Lung (tissue), 12 donors: ENCODE measurements around the gene SHC3. TPM values are rescaled to one million over a fixed set of nuclear protein-coding genes. Genes with fewer than 3 reads are reported as not detected.

Experiments
- ATAC-seq: fragments of 200-7000 bp; cut with Tn5 transposase; one replicate; pipeline ENCODE4 v1.9.1; 2020; ENCODE audit warnings: moderate number of reproducible peaks; ENCODE audit not compliant: insufficient read depth, low FRiP score
- DNase-seq, 3 donors: peaks; one replicate each; pipeline ENCODE4 v3.0.0-alpha.2; 2013 to 2017
- H3K27ac ChIP-seq, 2 donors: one replicate each; pipeline ENCODE4 v1.5.1; 2013; ENCODE audit warnings: mild to moderate bottlenecking in 2 of 2, moderate library complexity in 2 of 2, control low read depth in 1 of 2, inconsistent platforms in 1 of 2, low read depth in 1 of 2, low read length in 1 of 2
- H3K27me3 ChIP-seq, 3 donors: one replicate each; pipeline ENCODE4 v1.5.1; 2013; ENCODE audit warnings: low read length in 2 of 3; ENCODE audit not compliant: control insufficient read depth in 3 of 3, insufficient read depth in 3 of 3
- H3K36me3 ChIP-seq, 4 donors: one replicate each; pipeline ENCODE4 v1.5.1; 2013; ENCODE audit warnings: low read length in 4 of 4, mild to moderate bottlenecking in 1 of 4, moderate library complexity in 1 of 4; ENCODE audit not compliant: control insufficient read depth in 4 of 4, insufficient read depth in 4 of 4
- H3K4me1 ChIP-seq, 5 donors: one replicate each; pipeline ENCODE4 v1.5.1; 2013; ENCODE audit warnings: low read length in 5 of 5, mild to moderate bottlenecking in 2 of 5, moderate library complexity in 1 of 5; ENCODE audit not compliant: control insufficient read depth in 5 of 5, insufficient read depth in 5 of 5
- H3K4me3 ChIP-seq: one replicate; pipeline ENCODE4 v1.5.1; 2013; ENCODE audit warnings: mild to moderate bottlenecking, control low read depth, moderate library complexity
- H3K9ac ChIP-seq, 2 donors: one replicate each; pipeline ENCODE4 v1.5.1; 2013; ENCODE audit warnings: low read length in 2 of 2, control low read depth in 1 of 2; ENCODE audit not compliant: insufficient read depth in 1 of 2
- H3K9me3 ChIP-seq, 4 donors: one replicate each; pipeline ENCODE4 v1.5.1; 2013; ENCODE audit warnings: low read length in 3 of 4, mild to moderate bottlenecking in 1 of 4, moderate library complexity in 1 of 4; ENCODE audit not compliant: control insufficient read depth in 4 of 4, insufficient read depth in 3 of 4
- CTCF ChIP-seq: IDR thresholded peaks from 2 replicates; pipeline ENCODE4 v1.5.1; 2012; ENCODE audit warnings: mild to moderate bottlenecking; ENCODE audit errors: control extremely low read depth, extremely low read depth
- WGBS, 2 donors: extraction: QIAGEN DNeasy Blood & Tissue Kit; methylation state at CpG; one replicate each; pipeline ENCODE4 v1.1.7; 2013; 5-methylcytosine and 5-hydroxymethylcytosine counted together
- polyA plus RNA-seq, 2 donors: library from polyadenylated mRNA; stranded (reverse); fragments of 200-250 nt; gene quantifications; one replicate each; pipeline ENCODE4 v1.2.1, GENCODE V29; 2013
- total RNA-seq, 2 donors: library from RNA; depleted of rRNA in 1 of 2; stranded (reverse); fragments of >200 nt in 1 of 2; gene quantifications; one replicate each; pipeline ENCODE4 v1.2.1, GENCODE V29; 2014 to 2021
- donor health status: control.
- donor health status: control.
- donor health status: Bipolar disorder and iron deficiency.
- donor health status: healthy.
- donor health status: DM: yes; HTN: yes; CAD: no.

SHC3 gene
- total and polyA plus RNA-seq, 4 donors = 1.8 to 19.2 (median 4.0) TPM

DNA sequence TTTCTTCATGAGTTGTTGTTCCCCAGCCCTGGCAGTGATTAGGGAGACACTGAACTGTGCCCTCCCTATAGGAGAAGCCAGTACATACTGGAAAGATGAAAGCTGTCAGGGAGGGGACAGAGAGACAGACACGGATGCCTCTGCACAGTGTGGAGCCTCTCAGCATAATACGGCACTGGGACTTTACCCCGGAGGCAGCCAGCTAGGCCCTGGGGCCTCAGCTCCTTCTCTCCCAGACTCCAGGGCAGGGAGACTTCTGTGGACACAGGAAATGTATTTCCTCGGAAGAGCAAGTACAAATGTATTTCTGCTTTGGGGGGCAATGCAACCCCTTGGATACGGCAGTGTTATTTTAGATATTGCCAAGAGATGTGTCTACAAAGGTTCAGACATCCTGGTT is 125.3 kb downstream of the SHC3 start:
- H3K9ac ChIP-seq = no peak overlapping the region
- no peaks in the 10 kb centered on the region for H3K27me3 ChIP-seq
- H3K4me1 ChIP-seq = peaks cover 0 to 4% (median 0%) of the 10 kb centered on the region in 5 donors
- no peaks in the 10 kb centered on the region for H3K36me3 ChIP-seq
- 90 to 92% methylated on average over 5 of the region's 5 CpGs for WGBS, 2 donors
- no peak for TF ChIP-seq CTCF
- H3K9me3 ChIP-seq = peaks cover 0 to 2% (median 0%) of the 10 kb centered on the region in 4 donors
- DNase-seq (no peak), ATAC-seq (no peak)
- H3K4me3 ChIP-seq = no peak overlapping the region
- no peak overlapping the region for H3K27ac ChIP-seq

DNA sequence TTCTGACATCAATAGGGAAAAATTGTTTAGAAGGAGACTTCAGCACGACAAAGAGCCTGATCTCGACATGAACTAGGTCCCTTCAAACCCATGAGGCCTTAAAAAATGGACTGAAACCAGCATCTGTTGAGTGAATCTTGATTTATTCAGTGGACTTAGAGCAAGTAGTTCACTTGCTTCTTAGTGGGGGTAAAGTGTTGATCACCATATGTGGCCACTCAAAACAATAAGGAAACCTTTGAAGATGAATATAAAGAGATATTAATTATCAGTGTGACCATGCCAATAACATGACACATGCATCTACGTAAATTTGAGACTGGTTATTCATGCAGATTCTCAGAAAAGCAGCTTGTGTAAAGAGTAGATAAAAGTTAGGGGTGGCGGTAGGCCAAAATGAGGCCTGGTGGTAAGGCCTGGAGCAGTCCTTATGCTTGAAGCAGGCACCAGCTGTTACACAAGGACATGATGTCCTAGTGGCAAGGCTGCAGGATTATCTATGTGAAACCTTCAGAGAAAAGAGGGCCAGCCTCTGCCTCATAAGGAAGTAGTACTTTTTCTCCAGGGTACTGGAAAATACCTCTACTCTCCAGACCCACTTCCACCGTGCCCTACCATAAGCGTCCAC is 126.0 kb downstream of the SHC3 start:
- ATAC-seq = no peak
- Histone ChIP-seq H3K4me3 (no peak overlapping the region), H3K9me3 (no peaks in the 10 kb centered on the region), H3K4me1 (peaks cover 0 to 4% (median 0%) of the 10 kb centered on the region in 5 donors), H3K27ac (no peak overlapping the region), H3K9ac (no peak overlapping the region), H3K27me3 (no peaks in the 10 kb centered on the region), H3K36me3 (no peaks in the 10 kb centered on the region)
- no peak for TF ChIP-seq CTCF
- 89 to 91% methylated on average over 6 of the region's 6 CpGs for WGBS, 2 donors
- DNase-seq = peak; percentile 54 to 69 (median 60)

DNA sequence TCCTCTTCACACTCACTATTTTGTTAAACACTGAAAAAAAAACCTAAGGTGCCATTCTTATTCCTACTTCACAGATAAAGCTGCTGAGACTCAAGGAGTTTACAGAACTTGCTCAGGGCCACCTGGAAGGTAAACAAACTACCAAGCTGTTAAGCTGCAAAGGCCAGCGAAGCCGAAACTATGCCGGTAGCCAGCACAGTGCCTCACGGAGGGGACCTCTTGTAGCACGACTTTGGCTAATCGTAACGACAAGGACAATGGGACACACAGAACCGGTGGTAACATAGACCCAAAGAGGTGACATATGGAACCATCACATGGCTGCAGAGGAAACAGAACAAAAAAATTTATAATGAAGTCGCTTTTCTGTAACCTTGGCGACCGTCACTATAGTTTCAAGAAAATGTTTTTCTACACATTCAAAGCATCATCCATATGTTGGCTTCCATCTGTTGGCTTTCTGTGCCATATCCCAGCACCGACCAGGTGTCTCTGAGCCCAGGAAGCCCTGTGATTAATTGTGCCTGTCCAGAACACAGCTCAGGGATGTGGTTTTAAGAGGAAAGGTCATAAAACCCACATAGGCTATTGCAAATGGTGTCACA is 127.1 kb downstream of the SHC3 start:
- no peak overlapping the region for H3K9ac ChIP-seq
- TF ChIP-seq CTCF = no peak
- no peak overlapping the region for H3K27ac ChIP-seq
- no peak for DNase-seq
- H3K4me1 ChIP-seq = peaks cover 0 to 5% (median 2%) of the 10 kb centered on the region in 5 donors
- H3K4me3 ChIP-seq = no peak overlapping the region
- H3K36me3 ChIP-seq = no peaks in the 10 kb centered on the region
- H3K9me3 ChIP-seq = no peaks in the 10 kb centered on the region
- no peaks in the 10 kb centered on the region for H3K27me3 ChIP-seq
- WGBS, 2 donors = 87 to 88% methylated on average over 12 of the region's 12 CpGs
- no peak for ATAC-seq

DNA sequence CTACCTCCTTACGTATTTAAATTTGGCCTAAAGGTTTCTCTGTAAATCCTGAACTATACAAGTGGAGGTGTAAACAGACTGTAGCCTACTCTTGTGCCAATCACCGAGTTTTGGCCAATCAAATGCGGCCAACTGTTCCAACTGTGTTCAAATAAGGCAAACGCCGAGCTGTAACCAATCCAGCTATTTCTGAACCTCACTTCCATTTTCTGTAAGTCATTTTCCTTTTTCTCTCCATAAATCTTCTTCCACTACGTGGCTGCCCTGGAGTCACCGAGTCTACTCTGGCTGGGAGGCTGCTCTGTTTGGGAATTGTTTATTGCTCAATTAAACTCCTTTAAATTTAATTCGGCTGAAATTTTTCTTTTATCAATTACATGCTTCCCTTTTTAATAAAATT is 129.0 kb downstream of the SHC3 start:
- Histone ChIP-seq H3K36me3 (peaks cover 0 to 3% (median 0%) of the 10 kb centered on the region in 4 donors), H3K4me1 (peaks cover 0 to 5% (median 2%) of the 10 kb centered on the region in 5 donors), H3K27me3 (no peaks in the 10 kb centered on the region), H3K4me3 (no peak overlapping the region), H3K9ac (no peak overlapping the region), H3K27ac (no peak overlapping the region), H3K9me3 (no peaks in the 10 kb centered on the region)
- DNase-seq (peak in 1 of 3 donors; percentile 34), ATAC-seq (no peak)
- 86 to 88% methylated on average over 8 of the region's 8 CpGs for WGBS, 2 donors
- TF ChIP-seq CTCF = no peak
